Endothelial cell of umbilical vein (primary cell): Measurements from ENCODE around the gene CYB5R2.

ENCODE experiments used
- CTCF ChIP-seq, 2 donors: IDR thresholded peaks; 1 replicate in 1 of 2; 2 replicates in 1 of 2; pipeline ENCODE4 v1.5.1; 2011; ENCODE audit warnings: low read length in 2 of 2, mild to moderate bottlenecking in 2 of 2, moderate library complexity in 2 of 2, control low read depth in 1 of 2, inconsistent platforms in 1 of 2, low read depth in 1 of 2; ENCODE audit not compliant: insufficient read depth in 1 of 2; ENCODE audit errors: extremely low read depth in 1 of 2
- EZH2 ChIP-seq: IDR thresholded peaks from 2 replicates; pipeline ENCODE4 v1.6.1; 2012; ENCODE audit warnings: borderline replicate concordance, low read depth, mild to moderate bottlenecking, moderate library complexity, low read length, inconsistent platforms; ENCODE audit not compliant: severe bottlenecking
- JUN ChIP-seq: IDR thresholded peaks from 2 replicates; pipeline ENCODE4 v1.6.1; 2011; ENCODE audit warnings: borderline replicate concordance, low read depth; ENCODE audit not compliant: insufficient read length, insufficient read depth
- POLR2AphosphoS5 ChIP-seq: IDR thresholded peaks from 2 replicates; pipeline ENCODE4 v1.6.1; 2012; ENCODE audit warnings: low read depth, mild to moderate bottlenecking, control low read depth, low read length, moderate library complexity; ENCODE audit not compliant: insufficient read depth

GRCh38 chr11:7686761-7687160, 13.5 kb upstream of the CYB5R2 start:
- TF ChIP-seq CTCF (IDR thresholded peaks at IDR 0.05; ENCODE audit: extremely low read depth in 1 of 2, insufficient read depth in 1 of 2, low read depth in 1 of 2, low read length in 2 of 2) (no peak), POLR2AphosphoS5 (no peak), EZH2 (no peak), JUN (no peak)
